ENCODE data around the gene ANKRD55.
"Not testable (repeated sequence)": the region's sequence is repeated elsewhere in the genome, so short reads cannot be mapped to it uniquely, and the experiment has no call there.

ANKRD55 gene

GRCh38 chr5:56227691-56228090, 5.4 kb downstream of the ANKRD55 start:
- H3K4me2 ChIP-seq (ENCODE audit: low read depth, low read length), result no peak overlapping the region
- H3F3A ChIP-seq (ENCODE audit: insufficient read depth, low read length), result no peaks in the 10 kb centered on the region
- no peak overlapping the region for H2AFZ ChIP-seq (ENCODE audit: low read length)
- DNase-seq, result no peak
- TF ChIP-seq CTCF (IDR thresholded peaks at IDR 0.05; ENCODE audit: low read length) (no peak), EZH2phosphoT487 (IDR thresholded peaks at IDR 0.05; ENCODE audit: low read length) (no peak), EZH2 (optimal IDR thresholded peaks at IDR 0.05; ENCODE audit: low read depth, low read length) (no peak)
- no peak overlapping the region for H3K27ac ChIP-seq (ENCODE audit: low read length)
- H3K79me2 ChIP-seq (ENCODE audit: low read length), result no peaks in the 10 kb centered on the region
- H4K20me1 ChIP-seq (ENCODE audit: insufficient read depth, low read length), result no peaks in the 10 kb centered on the region
- no peak overlapping the region for H3K4me3 ChIP-seq (ENCODE audit: low read length)
- H3K4me1 ChIP-seq (ENCODE audit: low read length), result no peaks in the 10 kb centered on the region
- no peak overlapping the region for H3K9ac ChIP-seq (ENCODE audit: low read length)
- H3K9me3 ChIP-seq (replicated peaks; ENCODE audit: insufficient read depth, low read length), result no peaks in the 10 kb centered on the region
- no peaks in the 10 kb centered on the region for H3K9me2 ChIP-seq (replicated peaks; ENCODE audit: insufficient read depth, low read length)
- no peaks in the 10 kb centered on the region for H3K27me3 ChIP-seq (replicated peaks; ENCODE audit: insufficient read depth, low read length)
- H3K36me3 ChIP-seq (replicated peaks; ENCODE audit: insufficient read depth, low read length), result no peaks in the 10 kb centered on the region

- not testable (repeated sequence) for H4K20me1 ChIP-seq (ENCODE audit: insufficient read depth, low read length); H3K9me2 ChIP-seq (replicated peaks; ENCODE audit: insufficient read depth, low read length); H2AFZ ChIP-seq (ENCODE audit: low read length); H3K36me3 ChIP-seq (replicated peaks; ENCODE audit: insufficient read depth, low read length); H3F3A ChIP-seq (ENCODE audit: insufficient read depth, low read length); H3K9ac ChIP-seq (ENCODE audit: low read length); DNase-seq; H3K9me3 ChIP-seq (replicated peaks; ENCODE audit: insufficient read depth, low read length); H3K4me2 ChIP-seq (ENCODE audit: low read depth, low read length); H3K27me3 ChIP-seq (replicated peaks; ENCODE audit: insufficient read depth, low read length); H3K27ac ChIP-seq (ENCODE audit: low read length); H3K79me2 ChIP-seq (ENCODE audit: low read length); H3K4me1 ChIP-seq (ENCODE audit: low read length); H3K4me3 ChIP-seq (ENCODE audit: low read length)
These were observed 9.8 kb downstream of the ANKRD55 start for GRCh38 chr5:56223298-56223697.

GRCh38 chr5:56221601-56222000, 11.5 kb downstream of the ANKRD55 start:
- H3K4me3 ChIP-seq (ENCODE audit: low read length); H3K36me3 ChIP-seq (replicated peaks; ENCODE audit: insufficient read depth, low read length); H4K20me1 ChIP-seq (ENCODE audit: insufficient read depth, low read length); H3K9me3 ChIP-seq (replicated peaks; ENCODE audit: insufficient read depth, low read length); H3K9me2 ChIP-seq (replicated peaks; ENCODE audit: insufficient read depth, low read length); H3K27ac ChIP-seq (ENCODE audit: low read length); DNase-seq; H3K4me1 ChIP-seq (ENCODE audit: low read length); H2AFZ ChIP-seq (ENCODE audit: low read length); H3F3A ChIP-seq (ENCODE audit: insufficient read depth, low read length); H3K9ac ChIP-seq (ENCODE audit: low read length); H3K79me2 ChIP-seq (ENCODE audit: low read length); H3K4me2 ChIP-seq (ENCODE audit: low read depth, low read length); H3K27me3 ChIP-seq (replicated peaks; ENCODE audit: insufficient read depth, low read length): not testable (repeated sequence)

- Histone ChIP-seq H3K27ac (ENCODE audit: low read length) (no peak overlapping the region), H3K4me3 (ENCODE audit: low read length) (no peak overlapping the region), H4K20me1 (ENCODE audit: insufficient read depth, low read length) (no peaks in the 10 kb centered on the region), H3K4me1 (ENCODE audit: low read length) (no peaks in the 10 kb centered on the region), H3K36me3 (replicated peaks; ENCODE audit: insufficient read depth, low read length) (no peaks in the 10 kb centered on the region), H3F3A (ENCODE audit: insufficient read depth, low read length) (no peaks in the 10 kb centered on the region), H3K9me2 (replicated peaks; ENCODE audit: insufficient read depth, low read length) (no peaks in the 10 kb centered on the region), H3K4me2 (ENCODE audit: low read depth, low read length) (no peak overlapping the region), H3K27me3 (replicated peaks; ENCODE audit: insufficient read depth, low read length) (no peaks in the 10 kb centered on the region), H3K79me2 (ENCODE audit: low read length) (no peaks in the 10 kb centered on the region), H3K9me3 (replicated peaks; ENCODE audit: insufficient read depth, low read length) (no peaks in the 10 kb centered on the region), H2AFZ (ENCODE audit: low read length) (no peak overlapping the region), H3K9ac (ENCODE audit: low read length) (no peak overlapping the region)
- no peak for TF ChIP-seq EZH2 (optimal IDR thresholded peaks at IDR 0.05; ENCODE audit: low read depth, low read length)
- TF ChIP-seq CTCF (IDR thresholded peaks at IDR 0.05; ENCODE audit: low read length), result no peak
- no peak for TF ChIP-seq EZH2phosphoT487 (IDR thresholded peaks at IDR 0.05; ENCODE audit: low read length)
- DNase-seq, result no peak
These were observed 17.9 kb downstream of the ANKRD55 start for GRCh38 chr5:56215019-56215830.

GRCh38 chr5:56213886-56214535, 19.1 kb downstream of the ANKRD55 start:
- not testable (repeated sequence) for H3K79me2 ChIP-seq (ENCODE audit: low read length); H4K20me1 ChIP-seq (ENCODE audit: insufficient read depth, low read length); H3K27me3 ChIP-seq (replicated peaks; ENCODE audit: insufficient read depth, low read length); H3K4me2 ChIP-seq (ENCODE audit: low read depth, low read length); H3K4me3 ChIP-seq (ENCODE audit: low read length); H2AFZ ChIP-seq (ENCODE audit: low read length); H3K4me1 ChIP-seq (ENCODE audit: low read length); H3K9me3 ChIP-seq (replicated peaks; ENCODE audit: insufficient read depth, low read length); DNase-seq; H3F3A ChIP-seq (ENCODE audit: insufficient read depth, low read length); H3K36me3 ChIP-seq (replicated peaks; ENCODE audit: insufficient read depth, low read length); H3K27ac ChIP-seq (ENCODE audit: low read length); H3K9ac ChIP-seq (ENCODE audit: low read length); H3K9me2 ChIP-seq (replicated peaks; ENCODE audit: insufficient read depth, low read length)
